Brain pericyte (primary cell): ENCODE data around the gene MYH1.
"Not testable (repeated sequence)": the region's sequence is repeated elsewhere in the genome, so short reads cannot be mapped to it uniquely, and the experiment has no call there.

ENCODE experiments used
- DNase-seq: peaks from one replicate; pipeline ENCODE4 v3.0.0-alpha.2; 2012; ENCODE audit warnings: low read depth, low spot score

MYH1 gene

DNA sequence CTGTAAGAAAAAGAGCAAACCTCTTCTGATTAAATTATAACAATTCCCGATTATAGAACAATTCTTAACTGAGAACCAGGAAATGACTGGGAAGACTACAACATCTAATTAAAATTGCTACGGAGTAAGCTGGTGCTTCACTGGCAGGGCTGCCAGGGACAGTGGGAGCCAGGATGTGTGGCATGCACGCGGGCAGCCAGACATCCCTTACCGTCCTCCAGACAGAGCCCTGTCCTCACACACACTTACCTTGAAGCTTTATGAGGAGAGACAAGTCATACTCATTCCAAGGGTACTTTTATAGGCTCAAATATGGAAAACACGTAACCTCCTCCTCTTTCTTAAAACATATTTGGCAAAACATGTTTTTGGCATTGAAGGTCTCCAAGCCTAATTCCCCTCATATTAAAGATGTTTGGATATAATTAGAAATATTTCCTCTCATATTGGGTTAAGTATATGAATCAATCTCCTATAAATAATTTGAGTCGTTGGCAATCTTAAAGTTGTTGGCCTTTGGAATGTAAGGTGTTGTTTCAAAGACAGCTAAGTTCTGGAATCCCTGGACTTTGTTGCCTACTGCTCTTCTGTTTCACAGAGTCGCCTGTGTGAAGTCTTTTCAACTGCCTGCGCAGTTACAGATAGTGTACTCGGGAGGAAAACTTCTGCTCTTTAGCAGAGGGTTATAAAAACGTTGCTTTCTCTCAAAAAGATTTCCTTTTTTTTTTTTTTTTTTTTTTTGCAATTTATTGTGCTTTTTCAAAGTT lies at the start of gene MYH1:
MYH1 (minus strand) TSS at position 272 of the 767 bp plus-strand sequence. CDS start 1,900 bp downstream, outside the sequence.
- no peak for DNase-seq

DNA sequence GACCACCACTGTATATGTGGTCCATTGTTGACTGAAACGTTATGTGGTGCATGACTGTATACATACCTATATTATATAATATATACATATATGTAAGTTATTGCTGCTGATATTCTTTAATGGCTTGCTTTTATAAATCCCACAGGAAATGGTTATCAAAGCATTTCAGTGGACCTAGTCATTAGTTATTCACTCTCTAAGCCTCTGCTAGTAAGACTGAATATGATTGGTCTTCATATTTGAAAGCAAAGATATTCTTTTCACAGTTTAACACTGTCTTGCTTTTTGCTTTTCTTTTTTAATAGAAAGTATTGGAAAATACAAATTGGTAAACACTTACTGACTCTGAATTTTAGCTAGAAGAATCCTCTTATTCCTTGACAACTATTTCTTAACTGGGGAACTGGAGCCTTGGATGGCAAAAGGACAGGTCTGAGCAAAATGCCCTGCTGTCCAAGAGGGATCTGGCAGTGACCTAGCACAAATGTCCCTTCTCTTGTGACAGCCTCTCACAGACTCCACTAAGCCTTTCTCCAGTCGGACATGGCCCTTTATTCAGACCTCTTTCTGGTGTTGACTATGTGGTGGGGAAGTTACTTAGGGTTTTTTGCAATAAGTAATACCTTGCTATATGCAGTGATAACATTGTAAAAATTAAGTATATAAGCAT lies 45.8 kb upstream of the MYH1 start:
- no peak for DNase-seq

DNA sequence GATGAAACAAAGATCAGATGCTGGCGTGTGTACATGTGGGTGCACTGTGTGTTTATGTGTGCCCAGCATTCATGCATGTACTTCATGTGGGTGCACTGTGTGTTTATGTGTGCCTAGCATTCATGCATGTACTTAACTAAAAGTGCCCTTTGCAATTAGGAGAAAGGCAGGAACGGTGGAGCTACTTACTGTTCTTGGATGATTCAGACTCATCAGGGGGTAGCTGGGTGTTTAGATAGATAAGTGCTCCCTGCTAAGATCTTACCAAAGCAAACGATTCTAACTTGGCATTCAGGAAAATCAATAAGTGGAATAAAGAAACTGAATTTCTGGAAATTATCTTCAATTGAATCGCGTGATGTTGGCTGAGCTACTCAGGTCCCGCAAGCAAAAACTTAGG lies 39.7 kb upstream of the MYH1 start:
- peak; percentile 2 for DNase-seq

DNA sequence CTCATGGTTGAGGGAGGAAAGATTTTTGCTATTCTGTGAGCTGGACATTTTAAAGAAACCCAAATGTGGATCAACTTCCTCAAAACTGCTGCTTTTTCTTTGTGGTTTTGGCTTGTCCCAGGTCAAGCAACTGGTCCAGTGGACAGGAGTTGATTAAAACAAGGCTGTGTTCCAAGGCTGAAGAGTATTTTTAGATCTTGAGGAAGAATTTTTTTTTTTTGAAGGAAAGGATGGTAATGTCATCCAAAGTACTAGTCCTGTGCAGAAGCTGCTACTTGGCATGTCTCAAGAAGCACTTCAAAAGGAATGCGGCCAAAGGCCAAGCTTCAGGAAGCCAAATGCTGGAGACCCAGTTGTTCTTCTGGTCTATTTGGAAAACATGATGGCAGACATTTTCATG lies 39.1 kb upstream of the MYH1 start:
- DNase-seq = no peak

DNA sequence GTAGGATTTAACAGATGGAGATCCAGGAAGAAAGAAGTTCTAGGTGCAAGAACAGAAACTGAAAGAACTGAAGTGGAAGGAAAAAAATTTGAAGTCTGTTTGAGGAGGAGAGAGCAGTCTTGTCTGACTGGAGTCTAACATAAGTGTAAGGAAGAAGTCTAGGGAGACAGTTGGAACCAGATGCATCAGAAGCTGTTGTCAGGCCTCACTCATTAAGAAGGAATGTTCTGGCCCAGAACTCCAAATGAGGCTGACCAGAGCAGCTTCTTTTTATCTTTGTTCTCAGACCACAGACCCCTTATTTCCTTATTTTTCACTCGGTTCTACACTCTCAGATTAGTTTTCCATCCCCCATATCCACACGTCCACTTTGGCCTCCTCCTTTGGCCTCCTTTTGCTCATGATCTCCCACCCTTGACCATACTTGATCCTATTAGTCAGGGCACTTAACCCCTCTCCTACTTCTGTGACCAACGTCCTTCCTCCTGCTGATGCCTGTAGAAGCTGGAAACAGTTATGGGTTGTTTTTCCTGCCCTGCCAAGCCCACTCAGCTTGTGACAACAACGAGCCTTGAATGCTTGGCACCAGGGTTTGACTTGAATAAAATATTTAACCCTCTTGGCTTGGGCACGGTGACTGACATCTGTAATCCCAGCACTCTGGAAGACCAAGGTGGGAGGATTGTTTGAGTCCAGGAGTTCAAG lies 38.1 kb upstream of the MYH1 start:
- no peak for DNase-seq

DNA sequence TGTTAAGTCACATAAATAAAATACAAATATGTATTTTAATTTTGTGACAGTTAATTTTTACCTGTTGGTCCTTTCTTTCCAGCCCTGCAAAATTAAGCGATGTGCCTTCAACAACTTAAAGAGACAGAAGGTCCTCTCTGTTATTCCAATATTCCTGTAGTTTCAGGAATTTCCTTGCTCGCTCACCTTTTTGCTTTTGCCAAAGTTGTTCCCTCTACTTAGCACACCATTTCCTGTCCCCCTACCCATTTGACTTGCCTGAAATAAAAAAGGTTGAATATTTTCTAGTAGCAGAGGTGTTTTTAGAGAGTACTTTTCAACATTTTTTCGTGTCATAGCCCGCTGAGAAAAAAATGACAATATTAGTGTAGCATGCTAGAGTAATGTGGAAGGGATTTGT lies 31.7 kb upstream of the MYH1 start:
- DNase-seq = no peak

DNA sequence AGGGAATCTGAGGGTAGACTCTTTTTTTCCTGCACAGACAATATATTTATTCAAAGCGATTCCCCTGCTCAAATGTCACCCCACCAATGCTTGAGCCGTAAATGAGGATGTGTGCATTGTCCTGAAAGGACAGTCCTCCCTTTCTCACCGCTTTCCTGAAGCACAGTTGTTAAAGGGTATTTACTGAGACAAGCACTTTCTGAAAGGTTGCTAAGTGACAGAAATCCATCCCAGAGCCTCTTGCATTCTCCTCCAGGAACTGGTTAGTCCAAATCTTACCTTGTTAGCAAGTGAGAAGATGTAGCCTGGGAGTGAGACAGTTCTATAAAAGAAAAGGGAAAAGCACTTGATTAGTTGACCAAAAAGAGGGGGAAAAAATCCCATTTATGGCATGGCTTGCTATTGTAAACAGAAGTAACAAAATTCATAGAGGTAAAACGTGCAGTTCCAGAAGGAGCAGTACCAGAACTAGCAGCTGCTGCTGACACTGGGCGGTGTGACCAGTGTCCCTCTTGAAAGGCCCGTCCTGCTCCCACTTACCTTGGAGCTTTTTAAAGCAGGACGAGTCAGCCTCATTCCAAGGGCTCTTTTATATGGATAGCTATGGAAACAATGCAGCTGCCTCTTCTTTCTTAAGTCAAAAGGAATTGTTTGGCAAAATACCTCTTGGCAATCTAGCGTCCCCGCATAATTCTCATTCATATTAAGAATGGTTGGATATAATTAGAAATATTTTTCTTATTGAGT lies 30.9 kb upstream of the MYH1 start, which contains the start of gene MYH2:
MYH2 (minus strand) TSS at position 563 of the 747 bp plus-strand sequence. CDS start 1,738 bp downstream, outside the sequence.
- no peak for DNase-seq

DNA sequence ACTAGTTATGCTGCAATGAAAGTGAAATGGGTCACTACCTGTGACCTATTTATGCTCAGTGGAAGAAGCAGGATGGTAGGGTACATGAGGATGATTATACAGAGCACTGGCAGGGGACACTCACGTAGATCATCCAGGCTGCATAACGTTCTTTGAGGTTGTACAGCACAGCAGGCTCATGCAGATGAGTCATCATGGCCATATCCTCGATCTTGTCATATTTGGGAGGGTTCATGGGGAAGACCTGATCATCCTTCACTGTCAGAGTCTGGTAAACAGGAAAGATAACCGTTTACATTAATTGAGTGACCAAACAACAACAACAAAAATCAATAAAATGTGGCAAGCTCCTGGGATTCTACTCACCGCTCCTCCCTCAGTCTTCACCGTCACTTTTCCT lies 29.0 kb upstream of the MYH1 start:
- DNase-seq = no peak

DNA sequence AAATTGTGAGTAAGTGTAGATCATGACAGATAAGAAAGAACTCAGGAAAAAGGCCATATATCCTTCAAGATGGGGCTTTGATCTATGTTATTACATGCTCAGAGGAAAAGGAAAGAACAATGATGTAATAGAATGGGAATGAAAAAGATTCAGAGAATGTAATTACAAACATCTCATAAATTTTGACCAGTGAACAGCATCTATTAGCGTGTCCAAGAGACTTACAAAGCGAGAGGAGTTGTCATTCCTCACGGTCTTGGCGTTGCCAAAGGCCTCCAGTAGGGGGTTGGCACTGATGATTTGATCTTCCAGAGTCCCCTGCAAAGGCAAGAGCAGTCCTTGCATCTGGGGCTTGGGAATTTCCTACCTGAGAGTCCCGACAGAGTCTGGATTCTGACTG lies 25.1 kb upstream of the MYH1 start:
- not testable (repeated sequence) for DNase-seq

DNA sequence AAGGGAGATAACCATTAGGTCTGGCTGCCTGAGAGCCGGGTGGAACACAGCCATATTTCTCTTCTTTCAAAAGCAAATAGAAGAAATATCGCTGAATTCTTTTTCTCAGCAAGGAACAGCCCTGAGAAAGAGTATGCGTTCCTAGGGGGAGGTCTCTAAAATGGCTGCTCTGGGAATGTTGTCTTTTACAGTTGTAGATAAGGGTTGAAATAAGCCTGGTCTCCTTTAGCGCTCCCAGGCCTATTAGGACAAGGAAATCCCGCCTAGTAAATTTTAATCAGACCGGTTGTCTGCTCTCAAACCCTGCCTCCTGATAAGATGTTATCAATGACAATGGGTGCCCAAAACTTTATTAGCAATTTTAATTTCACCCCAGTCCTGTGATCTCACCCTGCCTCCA lies 22.8 kb upstream of the MYH1 start:
- DNase-seq = not testable (repeated sequence)

DNA sequence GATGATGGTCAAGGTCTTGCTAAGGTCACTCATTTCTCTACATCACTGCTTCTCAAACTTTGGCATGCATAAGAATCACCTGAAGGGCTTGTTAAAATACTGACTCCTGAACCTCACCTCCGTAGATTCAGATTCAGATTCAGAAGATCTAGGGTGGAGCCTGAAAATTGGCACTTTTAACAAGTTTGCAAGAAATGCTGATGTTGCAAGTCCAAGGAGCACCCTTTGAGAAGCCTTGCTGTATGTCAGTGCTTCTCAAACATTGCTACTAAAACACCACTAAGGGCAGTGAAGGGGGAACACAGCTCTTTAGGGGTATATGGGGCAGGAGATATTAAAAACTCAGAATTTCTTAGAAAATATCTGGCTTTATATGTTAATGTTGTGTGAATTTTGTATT lies 13.7 kb upstream of the MYH1 start:
- DNase-seq = no peak

DNA sequence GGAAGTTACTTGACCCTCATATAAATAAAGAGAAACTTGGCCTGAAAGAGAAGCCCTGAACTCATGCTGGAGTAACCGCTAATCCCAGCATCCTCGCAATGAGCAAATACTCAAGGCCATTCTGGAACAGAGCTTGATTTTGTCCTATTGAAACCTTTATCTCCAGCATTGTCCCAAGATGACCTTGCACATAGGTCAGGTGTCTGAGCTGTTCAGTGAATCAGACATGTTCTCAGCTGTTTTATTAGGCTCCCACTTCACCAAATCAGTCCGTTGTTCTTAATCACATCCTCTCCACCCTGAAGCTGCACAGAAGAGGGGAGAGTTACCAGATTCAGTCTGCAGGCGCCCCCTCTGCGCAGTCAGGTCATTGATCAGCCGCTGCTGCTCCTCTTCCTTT lies 9.1 kb upstream of the MYH1 start:
- no peak for DNase-seq

DNA sequence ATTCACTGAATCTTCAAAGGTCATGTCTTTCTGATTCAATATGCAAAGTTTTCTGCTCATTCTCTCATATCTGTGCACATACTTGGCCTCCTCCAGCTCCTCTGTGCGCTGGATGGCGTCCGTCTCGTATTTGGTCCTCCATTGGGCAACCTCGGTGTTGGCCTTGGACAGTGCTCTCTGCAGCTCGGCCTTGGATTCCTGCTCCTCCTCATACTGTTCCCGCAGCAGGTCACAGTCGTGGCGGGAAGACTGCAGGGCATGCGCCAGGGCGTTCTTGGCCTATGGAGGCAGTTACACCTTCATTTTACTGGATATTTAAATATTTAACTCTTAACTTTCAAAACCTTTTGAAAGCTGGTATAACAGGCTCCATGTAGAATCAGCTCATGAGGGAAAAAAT lies 8.2 kb upstream of the MYH1 start:
- DNase-seq = no peak

DNA sequence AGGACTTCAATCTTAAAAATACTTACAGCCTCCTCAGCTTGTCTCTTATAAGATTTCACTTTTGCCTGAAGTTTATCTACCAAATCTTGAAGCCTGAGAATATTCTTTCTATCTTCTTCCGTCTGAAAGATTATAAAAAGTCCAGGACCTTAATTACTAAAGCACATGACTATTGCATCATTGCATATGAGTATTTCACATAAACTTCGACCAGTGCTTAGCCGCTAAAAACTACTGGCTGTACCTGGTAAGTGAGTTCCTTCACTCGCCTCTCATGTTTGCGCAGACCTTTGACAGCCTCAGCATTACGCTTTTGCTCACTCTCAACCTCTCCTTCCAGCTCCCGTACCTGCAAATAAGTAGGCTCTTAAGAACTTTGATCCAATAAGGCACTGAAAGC lies 4.7 kb upstream of the MYH1 start:
- no peak for DNase-seq

DNA sequence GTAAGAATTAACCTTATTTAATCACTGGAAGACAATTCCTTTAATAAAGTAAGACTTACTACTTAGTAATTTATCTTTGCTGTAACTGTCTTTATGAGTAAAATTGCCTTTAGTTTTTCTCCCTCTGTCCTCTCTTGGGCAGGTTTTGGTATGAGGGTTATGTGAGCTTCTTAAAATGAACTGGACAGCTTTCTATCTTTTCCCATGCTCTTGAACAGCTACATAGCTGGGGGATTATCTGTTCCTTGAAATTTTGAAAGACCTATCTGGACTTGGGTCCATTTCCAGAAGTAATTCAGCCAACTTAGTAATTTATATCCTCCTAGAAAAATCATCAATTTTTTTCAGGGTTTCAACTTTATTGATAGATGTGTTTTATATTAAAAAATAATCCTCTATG lies 3.6 kb upstream of the MYH1 start:
- no peak for DNase-seq

DNA sequence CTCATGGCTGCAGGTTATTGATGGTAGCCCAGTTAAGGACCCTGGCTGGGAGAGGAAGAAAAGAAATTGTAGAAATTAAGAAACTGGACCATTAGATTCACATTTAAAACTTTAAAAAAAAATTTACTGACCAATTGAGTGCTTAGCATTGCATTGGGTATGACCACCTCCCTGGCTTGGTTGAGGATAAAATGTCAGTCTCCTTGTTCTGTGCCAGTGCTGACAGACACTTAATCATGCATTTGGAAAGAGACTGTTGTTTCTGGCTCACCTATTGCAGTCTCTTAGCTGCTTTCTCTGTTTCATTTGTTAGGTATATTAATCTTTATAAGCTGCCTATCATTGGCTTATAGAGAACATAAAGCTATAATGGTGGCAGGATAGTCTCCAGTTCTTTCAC lies 1.7 kb downstream of the MYH1 start:
- DNase-seq = no peak

DNA sequence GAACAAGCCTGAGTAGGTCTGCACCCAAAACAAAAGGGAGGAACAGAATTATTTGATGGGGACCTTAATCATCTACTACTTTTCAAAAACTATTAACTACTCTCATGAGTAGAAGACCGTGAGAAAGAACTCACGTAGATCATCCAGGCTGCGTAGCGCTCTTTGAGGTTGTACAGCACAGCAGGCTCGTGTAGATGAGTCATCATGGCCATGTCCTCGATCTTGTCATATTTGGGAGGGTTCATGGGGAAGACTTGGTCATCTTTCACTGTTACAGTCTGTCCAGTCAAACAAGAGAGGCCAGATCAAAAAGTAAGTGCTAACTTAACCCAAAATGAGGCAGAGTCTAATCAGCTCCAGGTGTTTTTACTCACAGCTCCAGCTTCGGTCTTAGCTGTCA lies 2.3 kb downstream of the MYH1 start:
- DNase-seq = no peak

DNA sequence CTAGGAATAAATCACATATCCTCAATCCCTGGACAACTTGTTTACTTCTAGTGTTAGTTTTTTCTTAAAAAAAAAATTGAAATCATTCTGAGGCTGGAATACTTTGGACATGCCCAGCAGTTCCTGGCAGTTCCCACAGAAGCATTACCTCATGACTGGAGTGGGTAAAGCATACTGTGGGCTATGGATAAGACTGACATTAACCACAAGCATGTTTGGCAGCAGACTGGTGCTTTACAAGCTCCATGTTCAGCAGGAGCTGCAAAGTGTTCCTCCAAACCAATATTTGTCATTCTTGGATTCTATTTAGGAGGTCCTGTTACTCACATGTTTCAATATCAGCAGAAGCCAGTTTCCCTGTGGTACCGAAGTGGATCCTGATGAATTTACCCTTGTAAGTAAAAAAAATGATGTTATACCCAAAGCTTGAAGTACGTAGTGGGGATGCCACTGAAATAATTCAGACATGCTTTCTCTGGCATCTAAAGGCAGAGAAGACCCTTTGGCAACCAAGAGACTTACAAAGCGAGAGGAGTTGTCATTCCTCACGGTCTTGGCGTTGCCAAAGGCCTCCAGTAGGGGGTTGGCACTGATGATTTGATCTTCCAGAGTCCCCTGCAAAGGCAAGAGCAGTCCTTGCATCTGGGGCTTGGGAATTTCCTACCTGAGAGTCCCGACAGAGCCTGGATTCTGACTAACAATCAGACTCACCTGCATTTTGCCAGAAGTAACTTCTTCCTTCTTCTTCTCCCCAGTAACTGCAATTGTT lies 4.9 kb downstream of the MYH1 start:
- DNase-seq = no peak

DNA sequence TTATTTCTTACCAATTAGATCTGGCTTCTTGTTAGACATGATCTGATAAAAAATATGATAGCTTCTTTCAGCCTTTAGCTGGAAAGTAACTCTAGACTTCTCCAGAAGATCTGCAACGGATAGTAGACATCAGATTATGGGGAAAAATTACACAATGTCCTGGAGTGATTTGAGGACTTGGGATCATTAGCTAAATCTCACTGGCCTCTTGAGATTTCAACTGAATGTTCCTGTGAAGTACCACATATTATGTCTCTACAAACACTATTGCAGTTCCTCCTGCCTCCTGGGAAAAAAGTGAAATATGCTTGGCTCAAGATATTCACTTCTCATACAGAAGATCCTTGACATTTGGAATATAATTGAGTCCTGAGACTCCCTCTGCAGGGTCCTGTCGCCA lies 5.5 kb downstream of the MYH1 start:
- no peak for DNase-seq

DNA sequence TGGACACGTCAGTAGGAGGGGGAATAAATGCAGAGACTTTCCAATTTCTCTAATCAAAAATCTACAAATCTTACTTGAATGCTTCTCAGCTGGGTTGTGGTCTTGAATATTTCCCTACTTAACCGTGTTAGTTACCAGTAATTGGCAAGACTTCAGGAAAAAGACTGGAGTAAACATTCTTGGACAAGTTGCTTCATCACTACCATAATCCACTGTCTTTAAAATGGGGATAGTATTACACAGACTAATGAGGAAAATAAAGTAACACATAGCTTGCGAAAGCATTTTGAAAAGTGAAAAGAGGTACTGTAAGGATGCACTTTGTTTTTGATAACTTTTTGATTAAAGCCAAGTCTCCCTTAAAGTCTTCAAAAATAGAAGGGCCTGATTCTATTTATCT lies 18.4 kb downstream of the MYH1 start:
- DNase-seq = no peak

DNA sequence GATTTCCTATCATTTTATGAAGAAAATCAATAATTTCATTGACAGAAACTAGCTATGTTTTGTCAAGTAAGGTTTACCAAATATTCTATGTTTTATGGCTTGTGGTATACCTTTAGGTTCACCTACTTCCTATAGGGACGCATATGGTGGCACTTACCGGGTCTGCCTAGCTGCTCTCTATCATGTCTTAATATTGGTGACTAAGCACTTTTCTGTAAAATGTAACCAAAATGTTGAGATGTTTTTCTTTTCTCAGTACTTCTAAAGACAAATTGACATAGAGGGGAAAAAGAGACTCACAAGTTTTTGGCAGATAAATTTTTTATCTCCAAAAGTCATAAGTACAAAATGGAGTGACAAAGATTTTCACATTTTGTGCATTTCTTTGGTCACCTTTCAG lies 26.3 kb downstream of the MYH1 start:
- DNase-seq = no peak
